ENCODE measurements around the gene DNAJC15.
"Not testable (repeated sequence)": the region's sequence is repeated elsewhere in the genome, so short reads cannot be mapped to it uniquely, and the experiment has no call there.

Gene DNAJC15

DNA sequence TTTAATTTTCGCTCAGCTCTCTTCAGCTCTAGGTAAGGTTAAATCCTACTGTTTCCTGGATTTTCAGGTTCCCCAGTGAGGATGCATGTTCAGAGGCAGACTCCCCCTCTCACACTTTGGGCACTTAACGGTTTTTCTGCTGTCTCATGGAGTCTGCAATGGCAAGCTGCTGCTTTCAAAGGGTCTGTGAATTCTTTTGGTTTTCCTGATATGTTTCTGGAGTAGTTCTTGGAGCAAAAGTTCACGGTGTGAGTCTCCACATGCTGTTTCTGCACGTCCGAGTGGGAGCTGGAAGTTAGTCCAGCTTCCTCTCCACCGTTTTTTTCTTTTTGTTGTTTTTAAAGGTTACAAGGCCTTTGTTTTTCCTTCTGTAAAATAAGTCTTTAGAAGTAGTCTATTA, 35.4 kb downstream of the DNAJC15 start:
- TF ChIP-seq, protein P1, sequence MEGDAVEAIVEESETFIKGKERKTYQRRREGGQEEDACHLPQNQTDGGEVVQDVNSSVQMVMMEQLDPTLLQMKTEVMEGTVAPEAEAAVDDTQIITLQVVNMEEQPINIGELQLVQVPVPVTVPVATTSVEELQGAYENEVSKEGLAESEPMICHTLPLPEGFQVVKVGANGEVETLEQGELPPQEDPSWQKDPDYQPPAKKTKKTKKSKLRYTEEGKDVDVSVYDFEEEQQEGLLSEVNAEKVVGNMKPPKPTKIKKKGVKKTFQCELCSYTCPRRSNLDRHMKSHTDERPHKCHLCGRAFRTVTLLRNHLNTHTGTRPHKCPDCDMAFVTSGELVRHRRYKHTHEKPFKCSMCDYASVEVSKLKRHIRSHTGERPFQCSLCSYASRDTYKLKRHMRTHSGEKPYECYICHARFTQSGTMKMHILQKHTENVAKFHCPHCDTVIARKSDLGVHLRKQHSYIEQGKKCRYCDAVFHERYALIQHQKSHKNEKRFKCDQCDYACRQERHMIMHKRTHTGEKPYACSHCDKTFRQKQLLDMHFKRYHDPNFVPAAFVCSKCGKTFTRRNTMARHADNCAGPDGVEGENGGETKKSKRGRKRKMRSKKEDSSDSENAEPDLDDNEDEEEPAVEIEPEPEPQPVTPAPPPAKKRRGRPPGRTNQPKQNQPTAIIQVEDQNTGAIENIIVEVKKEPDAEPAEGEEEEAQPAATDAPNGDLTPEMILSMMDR (IDR thresholded peaks at IDR 0.05; ENCODE audit: low read depth, low read length) = no peak
- Histone ChIP-seq H3K4me3 (ENCODE audit: low read depth, low read length) (no peak overlapping the region), H3K27ac (no peak overlapping the region), H3K9me3 (ENCODE audit: severe bottlenecking) (no peaks in the 10 kb centered on the region), H3K36me3 (no peaks in the 10 kb centered on the region), H3K27me3 (ENCODE audit: insufficient read depth, low read depth, severe bottlenecking) (no peaks in the 10 kb centered on the region)
- DNase-seq = no peak

DNA sequence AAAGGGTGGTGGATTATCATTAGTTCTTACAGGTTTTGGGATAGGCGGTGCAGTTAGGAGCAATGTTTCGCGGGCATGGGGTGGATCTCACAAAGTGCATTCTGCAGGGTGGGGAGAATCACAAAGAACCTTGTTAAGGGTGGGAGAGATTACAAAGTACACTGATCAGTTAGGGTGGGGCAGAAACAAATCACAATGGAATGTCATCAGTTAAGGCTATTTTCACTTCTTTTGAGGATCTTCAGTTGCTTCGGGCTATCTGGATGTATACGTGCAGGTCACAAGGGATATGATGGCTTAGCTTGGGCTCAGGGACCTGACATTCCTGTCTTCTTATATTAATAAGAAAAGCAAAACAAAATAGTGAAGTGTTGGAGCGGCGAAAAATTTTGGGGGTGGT, 36.4 kb downstream of the DNAJC15 start:
- H3K27ac ChIP-seq; H3K36me3 ChIP-seq; DNase-seq; H3K9me3 ChIP-seq (ENCODE audit: severe bottlenecking); H3K4me3 ChIP-seq (ENCODE audit: low read depth, low read length); H3K27me3 ChIP-seq (ENCODE audit: insufficient read depth, low read depth, severe bottlenecking): not testable (repeated sequence)

DNA sequence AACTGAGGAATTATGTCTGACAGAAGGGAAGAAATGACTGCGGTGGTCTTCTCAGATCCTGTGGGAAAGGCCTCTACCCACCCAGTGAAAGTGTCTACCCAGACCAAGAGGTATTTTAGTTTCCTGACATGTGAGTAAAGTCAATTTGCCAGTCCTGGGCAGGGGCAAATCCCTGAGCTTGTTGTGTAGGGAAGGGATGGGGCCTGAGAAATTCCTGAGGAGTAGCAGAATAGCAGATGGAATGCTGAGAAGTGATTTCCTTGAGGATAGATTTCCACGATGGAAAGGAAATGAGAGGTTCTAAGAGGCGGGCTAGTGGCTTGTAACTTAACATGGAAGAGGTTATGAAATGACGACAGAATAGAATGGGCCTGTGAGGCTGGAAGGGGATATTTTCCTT, 37.4 kb downstream of the DNAJC15 start:
- not testable (repeated sequence) for H3K27me3 ChIP-seq (ENCODE audit: insufficient read depth, low read depth, severe bottlenecking); H3K36me3 ChIP-seq; H3K9me3 ChIP-seq (ENCODE audit: severe bottlenecking); H3K27ac ChIP-seq; DNase-seq; H3K4me3 ChIP-seq (ENCODE audit: low read depth, low read length)

DNA sequence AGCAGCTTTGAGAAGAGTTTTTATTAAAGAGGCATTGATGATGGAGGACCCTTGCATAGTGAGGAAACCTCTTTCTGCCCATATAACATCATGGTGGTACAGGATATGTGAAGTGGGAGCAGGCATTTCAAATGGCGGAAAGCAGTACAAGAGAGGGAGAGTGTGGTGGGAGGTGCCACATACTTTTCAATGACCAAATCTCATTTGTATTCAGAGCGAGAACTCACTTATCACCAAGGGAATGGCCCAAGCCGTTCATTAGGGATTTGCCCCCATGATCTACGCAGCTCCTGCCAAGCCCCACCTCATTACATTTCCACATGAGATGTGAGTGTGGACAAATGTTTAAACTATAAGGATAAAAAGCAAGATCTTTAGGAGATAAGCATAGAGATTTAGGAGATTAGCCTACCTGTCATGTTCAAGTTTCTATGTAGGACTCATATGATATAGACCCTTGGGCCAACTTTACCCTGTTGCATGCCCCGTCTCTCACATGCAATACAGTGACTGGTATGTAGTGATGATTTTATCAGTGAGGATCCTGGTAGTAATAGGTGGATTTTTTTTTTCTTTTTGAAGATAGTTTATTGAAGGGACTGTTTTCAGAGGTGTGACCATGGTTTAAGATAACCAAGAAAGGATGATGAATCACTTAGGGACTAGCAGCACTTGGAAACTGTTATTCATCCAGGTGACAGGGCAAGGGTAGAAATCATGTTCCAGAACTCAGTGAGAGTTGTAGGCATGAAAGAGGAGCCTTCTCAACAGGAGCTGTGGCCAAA, 38.3 kb downstream of the DNAJC15 start:
- no peaks in the 10 kb centered on the region for H3K36me3 ChIP-seq
- no peaks in the 10 kb centered on the region for H3K27me3 ChIP-seq (ENCODE audit: insufficient read depth, low read depth, severe bottlenecking)
- TF ChIP-seq, protein P1 (IDR thresholded peaks at IDR 0.05; ENCODE audit: low read depth, low read length) = no peak
- no peak overlapping the region for H3K4me3 ChIP-seq (ENCODE audit: low read depth, low read length)
- H3K27ac ChIP-seq = no peak overlapping the region
- no peak for DNase-seq
- no peaks in the 10 kb centered on the region for H3K9me3 ChIP-seq (ENCODE audit: severe bottlenecking)

DNA sequence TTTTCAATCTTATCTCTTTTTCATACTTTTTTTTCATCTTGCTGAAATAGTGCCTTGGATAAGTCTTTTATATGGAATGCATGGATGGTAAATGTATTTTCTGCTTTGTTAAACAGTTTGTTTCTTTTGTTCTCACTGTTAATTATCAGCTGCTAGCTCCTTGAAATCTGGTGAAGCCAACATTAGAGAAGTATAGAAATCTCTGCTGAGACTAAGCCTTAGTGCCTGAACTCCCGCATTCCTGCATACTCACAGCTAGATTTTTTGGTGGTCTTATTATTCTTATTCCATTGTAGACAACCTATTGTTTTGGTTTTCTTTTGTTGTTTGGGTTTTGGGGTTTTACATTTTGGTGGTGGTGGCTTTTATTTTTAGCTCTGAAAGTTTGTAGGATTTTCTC, 48.4 kb downstream of the DNAJC15 start:
- H3K27me3 ChIP-seq (ENCODE audit: insufficient read depth, low read depth, severe bottlenecking) = no peaks in the 10 kb centered on the region
- TF ChIP-seq, protein P1 (IDR thresholded peaks at IDR 0.05; ENCODE audit: low read depth, low read length) = no peak
- H3K9me3 ChIP-seq (ENCODE audit: severe bottlenecking) = no peaks in the 10 kb centered on the region
- H3K36me3 ChIP-seq = no peaks in the 10 kb centered on the region
- H3K4me3 ChIP-seq (ENCODE audit: low read depth, low read length) = no peak overlapping the region
- DNase-seq = no peak
- H3K27ac ChIP-seq = no peak overlapping the region

DNA sequence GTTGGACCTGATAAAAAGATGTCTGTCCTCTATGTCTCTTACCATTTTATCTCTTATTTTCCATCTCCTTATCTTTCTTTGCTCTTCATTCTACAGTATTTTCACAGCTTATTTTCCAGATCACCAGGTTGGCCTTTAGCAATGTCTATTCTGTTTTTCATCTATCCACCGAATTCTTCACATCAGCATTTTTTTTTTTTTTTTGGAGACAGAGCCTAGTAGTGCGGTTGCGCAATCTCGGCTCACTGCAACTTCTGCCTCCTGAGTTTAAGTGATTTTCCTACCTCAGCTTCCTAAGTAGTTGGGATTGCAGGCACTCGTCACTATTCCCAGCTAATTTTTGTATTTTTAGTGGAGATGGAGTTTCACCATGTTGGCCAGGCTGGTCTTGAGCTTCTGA, 49.0 kb downstream of the DNAJC15 start:
- TF ChIP-seq, protein P1 (IDR thresholded peaks at IDR 0.05; ENCODE audit: low read depth, low read length) = no peak
- H3K36me3 ChIP-seq = no peaks in the 10 kb centered on the region
- no peak for DNase-seq
- no peaks in the 10 kb centered on the region for H3K9me3 ChIP-seq (ENCODE audit: severe bottlenecking)
- no peak overlapping the region for H3K4me3 ChIP-seq (ENCODE audit: low read depth, low read length)
- no peaks in the 10 kb centered on the region for H3K27me3 ChIP-seq (ENCODE audit: insufficient read depth, low read depth, severe bottlenecking)
- no peak overlapping the region for H3K27ac ChIP-seq
